Anterior cingulate cortex (tissue), 58 donors: ENCODE results near the gene TJP3.

Experiments
- DNase-seq, 58 donors: peaks; one replicate each; lab custom pipeline; 2025; lab: John Stamatoyannopoulos, UW

Gene TJP3

DNA sequence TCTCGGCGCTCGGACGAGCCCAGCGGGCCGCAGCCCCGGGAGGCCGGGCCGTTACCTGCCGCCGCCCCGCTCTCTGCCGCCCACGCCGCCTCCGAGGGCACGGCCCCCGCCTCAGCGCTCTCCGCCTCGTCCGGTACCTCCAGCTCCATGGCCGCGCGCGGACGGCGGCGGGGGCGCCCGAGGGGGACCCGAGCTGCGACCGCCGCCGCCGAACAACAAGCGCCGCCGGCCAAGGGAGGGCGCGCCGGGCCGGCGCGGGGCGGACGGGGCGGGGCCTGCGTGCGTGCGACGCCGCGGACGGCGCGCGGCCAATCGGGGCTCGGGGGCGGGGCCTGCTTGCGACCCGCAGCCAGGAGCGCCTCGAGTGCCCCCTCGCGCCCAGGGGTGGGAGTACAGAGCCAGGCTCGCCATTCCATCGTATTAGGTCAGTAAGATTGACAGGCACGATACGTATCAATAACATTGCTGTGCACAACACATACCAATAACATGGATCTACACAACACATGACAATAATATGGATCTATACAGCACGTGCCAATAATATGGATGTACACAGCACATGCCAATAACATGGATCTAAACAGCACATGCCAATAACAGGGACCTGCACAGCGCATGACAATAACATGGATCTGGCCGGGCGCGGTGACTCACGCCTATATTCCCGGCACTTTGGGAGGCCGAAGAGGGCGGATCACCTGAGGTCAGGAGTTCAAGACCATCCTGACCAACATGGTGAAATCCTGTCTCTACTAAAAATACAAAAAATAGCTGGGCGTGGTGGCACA is 7.7 kb upstream of the TJP3 start, which contains the start of gene PIP5K1C:
PIP5K1C (minus strand) TSS at position 227 of the 791 bp plus-strand sequence; CDS start at position 149, 78 bp downstream.
- DNase-seq, result peak; percentile 15 to 93 (median 80)

DNA sequence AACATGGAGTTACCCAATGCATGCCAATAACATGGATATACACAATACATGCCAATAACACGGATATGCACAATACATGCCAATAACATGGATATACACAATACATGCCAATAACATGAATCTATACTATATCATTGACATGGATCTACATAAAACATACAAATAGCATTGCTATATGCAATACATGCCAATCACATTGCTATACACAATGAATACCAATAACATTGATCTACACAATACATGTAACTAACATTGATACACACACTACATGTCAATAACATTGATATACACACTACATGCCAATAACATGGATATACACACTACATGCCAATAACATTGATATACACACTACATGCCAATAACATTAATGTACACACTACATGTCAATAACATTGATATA is 7.0 kb upstream of the TJP3 start:
- DNase-seq, result no peak

DNA sequence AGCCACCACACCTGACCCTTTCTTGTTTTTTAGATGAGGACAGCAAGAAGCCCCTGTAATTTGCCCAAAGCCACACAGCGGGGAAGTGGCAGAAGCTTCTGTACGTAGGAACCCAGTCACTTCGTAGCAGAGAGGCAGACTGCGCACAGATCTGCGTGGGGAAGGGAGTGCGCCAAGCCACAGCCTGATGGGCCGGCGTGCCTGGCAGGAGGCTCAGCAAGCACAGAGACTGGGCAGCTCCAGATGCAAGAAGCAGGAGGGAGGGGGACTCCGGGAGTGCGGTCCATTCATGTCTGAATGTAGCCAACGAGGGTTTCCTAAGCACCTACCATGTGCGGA is 347 bp upstream of the TJP3 start:
- no peak for DNase-seq

DNA sequence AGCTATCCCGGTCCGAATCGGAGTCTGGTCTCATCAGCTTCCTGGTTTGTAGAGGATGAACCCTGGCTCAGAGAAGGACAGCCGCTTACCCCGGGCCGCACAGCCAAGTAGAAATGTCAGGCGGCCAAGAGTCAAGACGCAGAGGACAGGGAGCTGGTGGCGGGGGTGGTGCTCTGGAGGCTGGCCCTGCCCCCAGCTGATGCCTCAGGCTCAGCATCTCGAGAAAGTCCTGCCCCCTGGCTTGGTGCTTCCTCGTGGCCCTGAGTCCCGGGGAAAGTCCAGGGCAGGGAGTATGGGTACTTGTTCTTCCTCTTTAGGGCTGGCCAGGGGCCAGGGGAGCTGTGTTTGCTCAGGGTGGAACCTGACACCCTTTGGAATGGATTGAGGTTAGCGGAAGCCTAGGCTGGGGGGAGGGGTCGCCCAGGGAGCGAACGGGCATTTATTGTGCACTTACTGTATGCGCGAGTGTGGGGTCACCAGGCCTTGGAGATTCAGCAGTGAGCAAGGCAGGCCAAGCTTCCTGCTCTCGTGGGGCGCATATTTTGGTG is 2.2 kb downstream of the TJP3 start:
- peak in 20 of 58 donors; percentile 1 to 37 (median 16) for DNase-seq

DNA sequence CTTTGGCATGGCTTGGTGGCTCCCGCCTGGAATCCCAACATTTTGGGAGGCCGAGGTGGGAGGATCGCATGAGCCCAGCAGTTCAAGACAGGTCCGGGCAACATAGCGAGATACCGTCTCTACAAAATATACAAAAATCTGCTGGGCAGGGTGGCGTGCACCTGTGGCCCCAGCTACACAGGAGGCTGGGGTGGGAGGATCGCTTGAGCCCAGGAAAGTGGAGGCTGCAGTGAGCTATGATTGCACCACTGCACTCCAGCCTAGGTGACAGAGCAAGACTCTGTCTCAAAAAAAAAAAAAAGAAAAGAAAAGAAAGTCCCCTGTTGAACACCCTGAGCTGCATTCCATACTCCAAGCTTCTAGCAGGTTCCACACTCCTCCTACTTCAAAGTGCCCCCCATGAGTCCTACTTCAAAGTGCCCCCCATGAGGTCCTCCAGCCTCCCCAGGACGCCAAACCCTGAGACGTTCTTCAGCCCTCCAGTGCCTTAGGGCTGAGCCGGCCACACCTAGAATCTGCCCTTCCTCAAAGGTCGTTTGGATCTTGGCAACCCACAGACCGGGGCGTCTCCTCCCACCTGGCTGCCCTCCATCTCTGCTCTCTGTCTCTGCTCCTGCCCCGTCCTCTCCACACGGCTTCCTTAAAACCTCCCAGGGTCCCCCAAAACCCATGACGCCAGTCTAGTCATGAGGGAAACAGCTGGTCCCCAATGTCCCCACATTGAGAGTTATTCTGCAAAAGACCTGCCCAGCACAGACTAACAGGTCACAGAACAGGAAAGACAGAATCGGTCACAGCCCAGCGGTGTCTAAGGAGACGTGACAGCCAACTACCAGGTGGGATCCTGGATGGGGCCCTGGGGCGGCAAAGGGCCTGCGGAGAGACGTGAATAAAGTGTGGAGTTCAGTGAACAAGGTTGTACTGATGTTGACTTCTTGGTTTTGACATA is 4.8 kb downstream of the TJP3 start:
- DNase-seq, result no peak

DNA sequence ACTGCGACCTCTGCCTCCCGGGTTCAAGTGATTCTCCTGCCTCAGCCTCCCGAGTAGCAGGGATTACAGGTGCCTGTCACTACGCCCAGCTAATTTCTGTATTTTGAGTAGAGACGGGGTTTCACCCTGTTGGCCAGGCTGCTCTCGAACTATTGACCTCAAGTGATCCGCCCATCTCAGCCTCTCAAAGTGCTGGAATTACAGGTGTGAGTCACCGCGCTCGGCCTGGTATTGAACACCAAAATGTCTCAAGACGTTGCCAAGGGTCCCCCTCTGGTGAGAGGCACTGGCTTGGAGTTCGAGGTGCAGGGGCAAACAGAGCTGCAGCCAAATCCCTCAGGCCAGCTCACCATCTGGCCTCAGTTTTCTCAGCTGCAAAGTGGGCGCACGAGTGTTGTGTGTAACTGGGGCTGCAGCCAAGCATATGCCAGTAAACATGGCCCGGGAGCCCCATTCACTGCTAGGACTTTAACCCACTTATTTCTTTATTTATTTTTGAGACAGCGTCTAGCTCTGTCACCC is 8.0 kb downstream of the TJP3 start:
- no peak for DNase-seq

DNA sequence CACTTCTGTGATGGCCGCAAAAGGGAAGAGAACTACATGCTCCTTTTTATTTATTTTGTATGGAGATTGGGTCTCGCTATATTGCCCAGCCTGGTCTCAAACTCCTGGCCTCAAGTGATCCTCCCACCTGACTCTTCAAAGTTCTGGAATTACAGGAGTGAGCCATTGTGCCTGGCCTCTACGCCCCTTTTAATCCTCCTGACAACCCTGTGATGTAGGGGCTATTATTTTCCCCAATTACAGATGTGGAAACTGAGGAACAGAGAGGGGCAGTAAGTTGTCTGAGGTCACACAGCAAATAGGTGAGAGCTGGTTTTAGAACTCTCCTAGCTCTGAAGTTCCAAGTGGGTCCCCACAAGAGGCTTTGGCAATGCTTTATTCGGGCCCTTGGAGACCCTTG is 11.7 kb downstream of the TJP3 start:
- DNase-seq, result no peak

DNA sequence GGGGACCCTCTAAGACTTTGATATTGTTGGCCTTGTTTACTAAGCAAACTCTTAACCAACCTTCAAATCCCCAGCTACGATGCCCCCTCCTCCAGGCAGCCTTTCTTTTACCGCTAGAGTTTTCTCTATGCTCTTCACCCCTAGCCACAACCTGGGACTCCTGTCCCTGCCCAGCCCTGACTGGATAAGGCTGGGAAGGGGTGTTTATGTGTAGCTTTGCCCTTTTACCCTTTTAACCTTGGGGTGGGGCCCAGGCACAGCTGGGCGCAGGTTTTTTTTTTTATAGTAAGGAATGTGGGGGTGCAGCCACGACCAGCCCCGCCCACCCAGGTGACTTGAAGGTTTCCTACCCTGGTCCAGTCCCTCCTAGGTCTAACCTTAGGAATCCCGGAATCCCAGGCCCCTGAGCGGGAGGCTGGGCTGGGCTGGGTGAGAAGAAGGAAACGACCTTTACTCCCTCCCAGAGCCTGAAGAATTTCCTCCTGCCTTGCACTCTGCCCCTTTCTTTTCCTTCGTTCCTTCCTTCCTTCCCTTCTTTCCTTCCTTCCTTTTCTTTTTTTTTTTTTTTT is 12.2 kb downstream of the TJP3 start:
- no peak for DNase-seq

DNA sequence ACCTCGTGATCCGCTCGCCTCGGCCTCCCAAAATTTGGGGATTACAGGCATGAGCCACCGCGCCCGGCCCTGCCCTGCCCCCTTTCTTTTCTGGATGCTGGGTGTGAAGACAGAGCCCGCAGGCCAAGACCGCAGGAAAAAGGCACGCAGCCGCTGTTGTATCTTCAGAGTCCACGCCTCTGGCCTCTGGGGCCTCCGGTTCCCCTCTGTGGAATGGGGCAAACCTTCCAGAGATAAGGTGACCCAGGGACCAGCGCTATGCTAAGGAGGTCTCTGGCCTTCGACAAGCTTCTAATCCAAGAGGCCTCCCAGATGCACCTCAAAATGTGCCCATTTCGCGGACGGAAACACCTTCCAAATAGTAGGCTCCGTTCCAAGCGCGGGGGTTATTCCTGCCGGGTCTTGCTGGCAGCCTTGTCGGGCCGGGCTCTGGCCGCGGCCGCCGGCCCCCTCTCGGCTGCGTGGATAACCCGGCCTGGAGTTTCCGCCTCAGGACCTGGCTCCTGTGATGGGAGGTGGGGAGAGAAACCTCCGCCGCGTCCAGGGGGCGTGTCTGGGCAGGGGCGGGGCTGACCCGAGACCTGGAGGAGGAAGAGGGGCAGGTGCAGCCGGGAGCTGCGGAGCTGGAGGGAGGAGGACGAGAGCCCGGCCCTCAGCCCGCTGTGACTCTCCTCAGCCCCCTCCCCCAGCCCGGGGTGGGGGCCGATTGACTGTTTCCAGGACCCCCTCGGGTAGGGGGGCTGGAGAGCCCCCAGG is 13.1 kb downstream of the TJP3 start:
- DNase-seq, result peak in 38 of 58 donors; percentile 1 to 68 (median 16)

DNA sequence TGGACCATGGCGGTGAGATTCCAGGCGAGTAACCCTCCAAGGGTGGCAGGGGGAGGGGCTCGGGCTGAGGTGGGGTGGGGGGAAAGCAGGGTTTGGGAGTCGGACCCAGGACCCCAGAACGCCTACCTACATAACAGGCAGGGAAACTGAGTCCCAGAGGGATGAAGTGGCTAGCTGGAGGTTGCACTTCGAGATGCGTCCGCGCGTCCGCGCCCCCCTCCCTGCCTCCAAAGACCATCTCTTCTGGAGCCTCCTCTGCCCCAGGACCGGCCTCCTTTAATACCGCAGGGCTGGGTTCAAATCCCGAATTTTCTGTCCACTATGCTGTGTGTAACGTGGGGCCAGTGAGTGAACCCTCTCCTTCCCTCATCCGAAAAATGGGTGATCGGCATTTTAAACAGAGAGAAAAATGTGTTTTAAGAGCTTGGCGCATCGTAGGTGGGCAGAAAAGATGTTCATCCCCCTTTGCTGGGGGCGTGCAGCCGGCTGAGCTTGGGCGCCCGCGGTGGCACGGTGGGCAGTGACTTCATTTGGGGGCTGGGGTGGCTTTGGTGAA is 13.8 kb downstream of the TJP3 start:
- no peak for DNase-seq

DNA sequence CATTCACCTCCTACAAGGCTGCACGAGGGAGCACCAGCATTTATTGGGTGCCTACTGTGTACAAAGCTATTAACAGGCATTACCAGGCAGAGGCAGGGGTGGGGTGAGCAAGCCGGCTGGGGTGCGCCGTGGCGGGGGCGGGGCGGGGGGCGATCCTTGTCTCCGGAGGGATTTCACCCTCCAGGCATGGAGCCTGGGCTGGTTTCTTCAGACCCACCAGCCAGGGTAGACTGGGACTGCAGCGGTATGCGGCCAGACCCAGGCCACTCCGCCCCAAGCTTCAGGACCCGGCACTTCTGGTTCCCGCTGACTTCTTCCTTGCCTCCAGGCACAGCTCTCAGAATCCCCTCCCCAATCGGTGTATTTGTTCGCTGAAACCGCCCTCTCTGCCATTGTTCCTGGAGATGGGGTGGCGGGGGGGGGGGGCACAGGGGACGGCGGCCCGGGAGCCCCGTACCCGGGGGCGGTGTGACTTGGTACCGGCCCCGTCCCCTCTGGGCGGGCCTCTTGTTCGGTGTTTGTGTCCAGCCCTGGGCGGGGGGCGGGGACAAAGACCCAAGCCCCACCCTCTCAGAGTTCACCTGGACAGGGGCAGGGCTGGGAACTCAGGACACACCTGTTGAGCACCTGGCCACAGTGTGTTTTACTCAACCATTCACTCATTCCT is 14.4 kb downstream of the TJP3 start:
- no peak for DNase-seq

DNA sequence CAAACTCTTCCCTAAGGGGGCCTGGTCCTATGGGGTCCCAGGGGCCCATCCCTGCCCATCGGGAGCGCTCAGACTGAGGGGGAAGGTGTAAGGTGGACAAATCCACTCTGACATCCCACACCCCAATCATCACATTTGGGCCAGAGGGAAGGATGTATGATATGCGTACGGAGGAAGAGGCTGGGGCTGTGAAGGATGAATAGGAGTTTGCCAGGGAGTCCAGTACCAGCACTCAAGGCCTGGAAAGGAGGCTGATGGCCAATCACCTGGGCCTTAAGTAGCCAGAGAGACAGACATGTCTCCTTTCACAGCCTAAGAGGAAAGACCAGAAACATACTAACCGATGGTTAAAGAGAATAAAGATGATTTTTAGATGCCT is 14.9 kb downstream of the TJP3 start:
- no peak for DNase-seq

DNA sequence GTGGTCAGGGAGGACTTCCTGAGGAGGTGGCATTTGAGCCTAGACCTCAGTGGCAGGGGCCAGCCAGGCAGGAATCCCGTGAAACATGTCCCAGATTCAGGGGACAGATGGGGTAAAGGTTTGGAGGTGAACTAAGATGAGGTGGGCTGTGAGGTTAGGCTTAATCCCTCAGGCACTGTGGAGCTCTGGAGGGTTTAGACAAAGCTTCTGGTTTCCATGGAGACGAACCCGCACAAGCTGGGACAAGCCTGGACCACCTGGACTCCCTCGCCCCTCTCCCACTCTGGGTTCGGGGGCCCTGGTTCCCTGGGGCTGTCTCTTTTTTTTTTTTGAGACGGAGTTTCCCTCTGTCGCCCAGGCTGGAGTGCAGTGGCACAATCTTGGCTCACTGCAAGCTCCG is 15.7 kb downstream of the TJP3 start:
- DNase-seq, result no peak

DNA sequence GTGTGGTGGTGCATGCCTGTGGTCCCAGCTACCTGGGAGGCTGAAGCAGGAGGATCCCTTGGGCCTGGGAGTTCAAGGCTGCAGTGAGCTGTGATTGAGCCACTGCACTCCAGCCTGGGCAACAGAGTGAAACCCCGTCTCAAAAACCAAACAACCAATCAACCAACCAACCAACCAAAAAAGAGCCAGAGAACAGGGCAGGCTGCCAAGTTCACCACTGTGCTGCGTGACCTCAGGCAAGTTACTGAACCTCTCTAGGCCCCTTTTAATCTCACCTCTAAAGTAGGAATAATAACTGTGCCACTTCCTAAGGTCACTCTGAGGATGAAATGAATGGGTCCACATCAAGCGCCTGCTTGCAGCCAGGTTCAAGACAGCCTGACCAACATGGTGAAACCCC is 16.9 kb downstream of the TJP3 start:
- no peak for DNase-seq

DNA sequence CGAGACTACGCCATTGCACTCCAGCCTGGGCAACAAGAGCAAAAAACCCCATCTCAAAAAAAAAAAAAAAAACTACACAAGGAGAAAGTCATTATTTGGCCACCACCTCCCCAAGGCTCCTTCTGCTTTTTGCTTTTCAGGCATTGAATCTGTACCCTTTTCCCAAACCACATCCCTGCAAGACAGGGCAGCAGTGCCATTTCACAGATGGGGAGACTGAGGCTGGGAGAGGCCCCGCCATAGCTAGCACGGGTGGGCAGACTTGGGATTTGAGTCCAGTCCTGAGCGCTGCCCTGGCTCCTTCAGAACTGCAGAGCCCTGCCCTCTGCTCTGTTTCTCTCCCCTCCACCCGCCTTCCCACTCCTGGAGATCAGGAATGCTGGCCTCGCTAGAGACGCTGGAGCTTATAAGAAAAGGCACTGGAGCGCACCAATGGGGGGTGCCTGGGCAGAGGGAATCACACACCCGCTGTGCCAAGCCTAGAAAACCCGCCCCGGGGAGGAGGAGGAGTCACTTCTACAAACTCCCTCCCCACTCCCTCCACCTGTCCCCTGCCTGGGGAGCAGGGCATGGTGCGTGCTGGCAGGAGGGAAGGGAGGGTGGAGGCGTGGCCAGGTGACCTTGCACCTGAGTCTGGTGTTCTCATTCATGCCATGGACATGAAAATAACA is 17.6 kb downstream of the TJP3 start:
- DNase-seq, result no peak

DNA sequence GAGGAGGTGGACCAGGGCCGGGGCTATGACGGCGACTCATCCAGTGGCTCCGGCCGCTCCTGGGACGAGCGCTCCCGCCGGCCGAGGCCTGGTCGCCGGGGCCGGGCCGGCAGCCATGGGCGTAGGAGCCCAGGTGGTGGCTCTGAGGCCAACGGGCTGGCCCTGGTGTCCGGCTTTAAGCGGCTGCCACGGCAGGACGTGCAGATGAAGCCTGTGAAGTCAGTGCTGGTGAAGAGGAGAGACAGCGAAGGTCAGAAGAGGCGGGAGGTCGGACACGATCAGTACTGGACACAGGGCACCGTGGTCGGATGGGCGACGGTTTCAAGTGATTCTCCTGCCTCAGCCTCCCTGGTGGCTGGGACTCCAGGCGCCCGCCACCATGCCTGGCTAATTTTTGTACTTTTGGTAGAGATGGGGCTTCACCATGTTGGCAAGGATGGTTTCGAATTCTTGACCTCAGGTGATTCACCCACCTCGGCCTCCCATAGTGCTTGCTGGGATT is 22.3 kb downstream of the TJP3 start:
- DNase-seq, result no peak

DNA sequence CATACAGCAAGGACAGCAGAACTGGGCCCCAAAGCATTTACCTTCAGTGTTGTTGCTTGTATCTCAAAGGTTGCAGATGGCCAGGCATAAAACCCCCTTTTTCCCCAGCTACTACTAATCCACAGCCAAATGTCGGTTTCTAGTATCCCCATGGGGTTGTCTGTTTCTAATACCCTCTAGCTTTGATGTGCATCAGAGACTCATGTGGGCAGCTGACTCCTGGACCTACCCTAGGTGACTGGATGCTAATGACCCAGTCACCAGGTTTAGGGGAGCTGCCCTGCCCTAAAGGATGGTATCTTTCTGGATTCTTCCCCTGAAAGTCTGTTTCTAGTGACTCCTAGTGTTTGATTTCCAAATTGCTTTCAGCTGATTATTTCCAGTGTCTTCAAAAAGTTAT is 23.9 kb downstream of the TJP3 start:
- no peak for DNase-seq

DNA sequence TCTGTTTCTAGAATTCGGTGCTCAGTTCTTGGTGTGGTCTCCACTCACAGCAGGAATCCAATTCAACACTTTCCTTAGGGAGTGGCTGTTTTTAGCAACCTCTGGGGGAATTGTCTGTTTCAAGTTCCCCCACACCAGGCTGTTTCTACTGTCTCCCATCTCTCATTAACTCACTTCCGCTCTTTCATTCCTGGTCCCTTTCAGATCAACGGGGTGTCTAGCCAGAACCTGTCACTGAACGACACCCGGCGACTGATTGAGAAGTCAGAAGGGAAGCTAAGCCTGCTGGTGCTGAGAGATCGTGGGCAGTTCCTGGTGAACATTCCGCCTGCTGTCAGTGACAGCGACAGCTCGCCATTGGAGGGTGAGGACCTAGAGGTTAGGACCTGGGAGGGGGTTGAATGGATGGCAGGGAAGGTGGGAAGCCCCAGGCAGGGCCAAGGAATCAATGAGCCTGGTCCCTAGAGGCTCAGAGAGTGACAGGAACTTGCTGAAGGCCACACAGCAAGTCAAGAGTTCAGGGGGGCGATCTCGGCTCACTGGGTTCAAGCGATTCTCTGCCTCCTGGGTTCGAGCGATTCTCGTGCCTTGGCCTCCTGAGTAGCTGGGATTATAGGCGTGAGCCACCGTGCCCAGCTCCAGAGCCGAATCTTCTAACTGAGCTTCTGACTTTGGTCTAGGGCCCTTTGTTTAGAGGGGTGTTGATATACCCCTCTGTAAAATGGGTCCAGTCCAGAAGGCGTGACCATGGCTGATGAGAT is 25.5 kb downstream of the TJP3 start:
- no peak for DNase-seq
